ENCODE results near the gene MEGF8.
A peak's percentile ranks its signal among the peaks of the same experiment; 100 is the strongest.

The MEGF8 gene

DNA sequence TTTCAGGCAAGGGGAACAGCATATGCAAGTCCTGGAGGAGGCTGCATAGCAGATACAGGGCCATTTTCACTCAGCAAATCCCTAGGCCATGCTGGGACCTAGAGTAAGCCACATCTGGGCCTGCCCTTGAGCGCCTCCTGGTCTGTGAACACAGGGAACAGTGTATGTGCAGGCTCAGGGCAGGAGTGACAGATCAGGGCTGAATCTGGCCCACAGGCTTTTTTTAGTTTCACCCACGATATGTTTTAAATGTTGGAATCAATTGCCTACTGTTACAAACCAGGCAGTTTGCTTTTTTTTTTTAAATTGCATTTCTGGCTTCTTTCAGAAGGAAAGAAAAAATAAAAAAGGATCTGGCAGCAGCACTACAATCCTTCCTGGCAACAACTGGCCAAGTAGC, 13.8 kb upstream of the MEGF8 start:
- H4K8ac ChIP-seq (ENCODE audit: low read length), result no peak overlapping the region
- H3K4me2 ChIP-seq (ENCODE audit: low read length, poor library complexity, severe bottlenecking), result no peak overlapping the region
- peaks cover 0 to 3% of the 10 kb centered on the region in 2 experiments for H3K36me3 ChIP-seq (ENCODE audit: control insufficient read depth in 1 of 2, insufficient read depth in 2 of 2, low read depth in 1 of 2, low read length in 2 of 2)
- no peak overlapping the region for H3K14ac ChIP-seq (ENCODE audit: low read length in 2 of 2)
- no peak overlapping the region for H2AK5ac ChIP-seq (ENCODE audit: low read length, severe bottlenecking)
- no peak overlapping the region for H2BK15ac ChIP-seq (ENCODE audit: low read depth, poor library complexity, severe bottlenecking)
- no peak overlapping the region for H3K4me3 ChIP-seq (ENCODE audit: insufficient read depth in 1 of 2, low read depth in 1 of 2, low read length in 2 of 2)
- H3K23ac ChIP-seq (ENCODE audit: low read length in 2 of 2), result no peak overlapping the region
- H3K9me3 ChIP-seq (ENCODE audit: control insufficient read depth, low read length), result no peaks in the 10 kb centered on the region
- H3K9ac ChIP-seq (ENCODE audit: low read length), result no peak overlapping the region
- H3K4me1 ChIP-seq (ENCODE audit: control insufficient read depth, insufficient read depth, low read depth, low read length), result peaks cover 10% of the 10 kb centered on the region
- H3K18ac ChIP-seq (ENCODE audit: low read depth in 1 of 2, low read length in 2 of 2), result no peak overlapping the region
- WGBS, result 45% methylated on average over 1 of the region's 2 CpGs
- H3K4ac ChIP-seq (ENCODE audit: low read depth in 1 of 2, low read length in 2 of 2), result no peak overlapping the region
- no peak overlapping the region for H2AFZ ChIP-seq (ENCODE audit: low read depth, low read length)
- no peak overlapping the region for H3K27ac ChIP-seq (ENCODE audit: low read length, poor library complexity, severe bottlenecking)
- H3K79me1 ChIP-seq (replicated peaks; ENCODE audit: low read length, poor library complexity, severe bottlenecking), result no peaks in the 10 kb centered on the region
- no peak overlapping the region for H2BK12ac ChIP-seq (ENCODE audit: low read length in 2 of 2)
- H3K27me3 ChIP-seq (ENCODE audit: control insufficient read depth in 1 of 2, insufficient read depth in 1 of 2, low read length in 2 of 2), result peaks cover 30 to 31% of the 10 kb centered on the region in 2 experiments
- no peak overlapping the region for H2BK120ac ChIP-seq (ENCODE audit: low read depth, low read length)
- H4K91ac ChIP-seq (ENCODE audit: low read length), result no peak overlapping the region
- no peak for DNase-seq
- H2BK5ac ChIP-seq (ENCODE audit: low read depth, low read length, poor library complexity, severe bottlenecking), result no peak overlapping the region

DNA sequence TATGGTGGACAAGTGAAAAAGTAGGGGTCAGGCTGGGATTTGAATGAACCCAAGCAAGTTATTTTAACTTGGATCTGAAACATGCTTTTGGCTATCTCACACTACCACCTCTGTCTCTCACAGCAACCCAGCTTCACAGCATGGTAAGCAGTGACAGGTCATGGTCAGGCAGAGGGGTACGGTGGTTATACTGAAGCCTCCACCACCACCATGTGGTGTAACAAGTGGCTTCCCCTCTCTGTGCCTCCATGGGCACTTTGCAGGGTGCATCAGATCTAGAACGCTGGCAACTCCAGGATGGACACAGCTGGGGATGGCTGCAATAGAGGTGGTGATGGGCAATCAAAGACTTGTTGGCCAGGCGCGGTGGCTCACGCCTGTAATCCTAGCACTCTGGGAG, 13.1 kb upstream of the MEGF8 start:
- Histone ChIP-seq H3K9ac (ENCODE audit: low read length) (no peak overlapping the region), H4K91ac (ENCODE audit: low read length) (no peak overlapping the region), H2AK5ac (ENCODE audit: low read length, severe bottlenecking) (no peak overlapping the region), H3K27me3 (ENCODE audit: control insufficient read depth in 1 of 2, insufficient read depth in 1 of 2, low read length in 2 of 2) (peaks cover 35% of the 10 kb centered on the region in 2 experiments), H2BK120ac (ENCODE audit: low read depth, low read length) (no peak overlapping the region), H4K8ac (ENCODE audit: low read length) (no peak overlapping the region), H3K4ac (ENCODE audit: low read depth in 1 of 2, low read length in 2 of 2) (no peak overlapping the region), H2BK5ac (ENCODE audit: low read depth, low read length, poor library complexity, severe bottlenecking) (no peak overlapping the region), H3K4me2 (ENCODE audit: low read length, poor library complexity, severe bottlenecking) (no peak overlapping the region), H3K14ac (ENCODE audit: low read length in 2 of 2) (no peak overlapping the region), H3K36me3 (ENCODE audit: control insufficient read depth in 1 of 2, insufficient read depth in 2 of 2, low read depth in 1 of 2, low read length in 2 of 2) (peaks cover 0 to 3% of the 10 kb centered on the region in 2 experiments), H2AFZ (ENCODE audit: low read depth, low read length) (no peak overlapping the region), H2BK12ac (ENCODE audit: low read length in 2 of 2) (no peak overlapping the region), H3K27ac (ENCODE audit: low read length, poor library complexity, severe bottlenecking) (no peak overlapping the region), H3K23ac (ENCODE audit: low read length in 2 of 2) (no peak overlapping the region), H3K79me1 (replicated peaks; ENCODE audit: low read length, poor library complexity, severe bottlenecking) (no peaks in the 10 kb centered on the region), H2BK15ac (ENCODE audit: low read depth, poor library complexity, severe bottlenecking) (no peak overlapping the region), H3K9me3 (ENCODE audit: control insufficient read depth, low read length) (no peaks in the 10 kb centered on the region), H3K4me3 (ENCODE audit: insufficient read depth in 1 of 2, low read depth in 1 of 2, low read length in 2 of 2) (no peak overlapping the region), H3K18ac (ENCODE audit: low read depth in 1 of 2, low read length in 2 of 2) (no peak overlapping the region), H3K4me1 (ENCODE audit: control insufficient read depth, insufficient read depth, low read depth, low read length) (peaks cover 10% of the 10 kb centered on the region)
- no peak for DNase-seq
- 92% methylated on average over 5 of the region's 5 CpGs for WGBS

DNA sequence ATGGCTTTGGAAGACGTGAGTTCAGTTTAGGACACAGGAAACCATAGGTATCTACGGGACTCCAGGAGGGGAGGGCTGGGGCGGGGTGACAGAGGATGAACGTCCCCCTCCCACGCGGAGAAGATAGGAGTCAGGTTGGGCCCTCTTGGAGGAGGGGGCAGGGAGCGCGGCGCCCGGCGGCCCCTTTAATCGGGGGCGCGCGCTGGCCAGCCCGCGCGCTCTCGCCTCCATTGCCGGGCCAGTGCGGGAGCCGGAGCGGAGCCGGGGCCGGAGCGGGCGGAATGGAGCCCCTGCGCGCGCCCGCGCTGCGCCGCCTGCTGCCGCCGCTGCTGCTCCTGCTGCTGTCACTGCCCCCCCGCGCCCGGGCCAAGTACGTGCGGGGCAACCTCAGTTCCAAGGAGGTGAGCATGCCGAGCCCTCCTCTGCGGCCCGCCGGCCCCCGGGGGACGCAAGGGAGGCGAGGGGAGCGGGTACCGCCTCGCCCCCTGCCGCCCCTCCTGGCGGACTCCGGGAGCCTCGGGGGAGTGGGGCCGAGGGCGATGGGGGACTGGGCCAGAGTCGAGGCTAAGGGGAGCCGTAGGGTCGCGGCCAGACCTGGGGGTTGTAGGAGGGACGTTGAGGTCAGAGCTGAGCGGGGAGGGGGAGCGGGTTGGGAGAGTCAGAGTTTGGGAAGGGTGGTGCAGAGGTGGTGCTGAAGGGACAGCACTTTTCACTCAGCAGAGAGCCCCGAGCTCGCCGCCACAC, 12.2 kb upstream of the MEGF8 start, which contains the start of gene TMEM145:
TSS of gene TMEM145 (plus strand) at position 214 of the 744 bp plus-strand sequence. CDS start at position 282, 68 bp downstream.
- peak within 1 kb of the TSS in 1 of 2 experiments; percentile 41 for H3K18ac ChIP-seq (ENCODE audit: low read depth in 1 of 2, low read length in 2 of 2)
- H2BK120ac ChIP-seq (ENCODE audit: low read depth, low read length), result no peak within 1 kb of the TSS
- no peak within 1 kb of the TSS for H2BK5ac ChIP-seq (ENCODE audit: low read depth, low read length, poor library complexity, severe bottlenecking)
- peak within 1 kb of the TSS; percentile 96 for H3K4me2 ChIP-seq (ENCODE audit: low read length, poor library complexity, severe bottlenecking)
- peaks cover 10% of the 10 kb centered on the region for H3K4me1 ChIP-seq (ENCODE audit: control insufficient read depth, insufficient read depth, low read depth, low read length)
- H3K9me3 ChIP-seq (ENCODE audit: control insufficient read depth, low read length), result no peaks in the 10 kb centered on the region
- H3K14ac ChIP-seq (ENCODE audit: low read length in 2 of 2), result no peak within 1 kb of the TSS
- H3K36me3 ChIP-seq (ENCODE audit: control insufficient read depth in 1 of 2, insufficient read depth in 2 of 2, low read depth in 1 of 2, low read length in 2 of 2), result peaks cover 0 to 3% of the 10 kb centered on the region in 2 experiments
- H2BK15ac ChIP-seq (ENCODE audit: low read depth, poor library complexity, severe bottlenecking), result no peak within 1 kb of the TSS
- no peak within 1 kb of the TSS for H2AK5ac ChIP-seq (ENCODE audit: low read length, severe bottlenecking)
- H3K4me3 ChIP-seq (ENCODE audit: insufficient read depth in 1 of 2, low read depth in 1 of 2, low read length in 2 of 2), result peak within 1 kb of the TSS; percentile 54 to 68
- no peaks in the 10 kb centered on the region for H3K79me1 ChIP-seq (replicated peaks; ENCODE audit: low read length, poor library complexity, severe bottlenecking)
- no peak within 1 kb of the TSS for H3K9ac ChIP-seq (ENCODE audit: low read length)
- H2AFZ ChIP-seq (ENCODE audit: low read depth, low read length), result no peak within 1 kb of the TSS
- H3K27me3 ChIP-seq (ENCODE audit: control insufficient read depth in 1 of 2, insufficient read depth in 1 of 2, low read length in 2 of 2), result peaks cover 35% of the 10 kb centered on the region in 2 experiments
- H3K27ac ChIP-seq (ENCODE audit: low read length, poor library complexity, severe bottlenecking), result no peak within 1 kb of the TSS
- H4K8ac ChIP-seq (ENCODE audit: low read length), result no peak within 1 kb of the TSS
- H3K4ac ChIP-seq (ENCODE audit: low read depth in 1 of 2, low read length in 2 of 2), result no peak within 1 kb of the TSS
- no peak within 1 kb of the TSS for H2BK12ac ChIP-seq (ENCODE audit: low read length in 2 of 2)
- no peak within 1 kb of the TSS for H3K23ac ChIP-seq (ENCODE audit: low read length in 2 of 2)
- DNase-seq, result peak; percentile 64
- no peak within 1 kb of the TSS for H4K91ac ChIP-seq (ENCODE audit: low read length)
- WGBS, result 2% methylated on average over 66 of the region's 67 CpGs

DNA sequence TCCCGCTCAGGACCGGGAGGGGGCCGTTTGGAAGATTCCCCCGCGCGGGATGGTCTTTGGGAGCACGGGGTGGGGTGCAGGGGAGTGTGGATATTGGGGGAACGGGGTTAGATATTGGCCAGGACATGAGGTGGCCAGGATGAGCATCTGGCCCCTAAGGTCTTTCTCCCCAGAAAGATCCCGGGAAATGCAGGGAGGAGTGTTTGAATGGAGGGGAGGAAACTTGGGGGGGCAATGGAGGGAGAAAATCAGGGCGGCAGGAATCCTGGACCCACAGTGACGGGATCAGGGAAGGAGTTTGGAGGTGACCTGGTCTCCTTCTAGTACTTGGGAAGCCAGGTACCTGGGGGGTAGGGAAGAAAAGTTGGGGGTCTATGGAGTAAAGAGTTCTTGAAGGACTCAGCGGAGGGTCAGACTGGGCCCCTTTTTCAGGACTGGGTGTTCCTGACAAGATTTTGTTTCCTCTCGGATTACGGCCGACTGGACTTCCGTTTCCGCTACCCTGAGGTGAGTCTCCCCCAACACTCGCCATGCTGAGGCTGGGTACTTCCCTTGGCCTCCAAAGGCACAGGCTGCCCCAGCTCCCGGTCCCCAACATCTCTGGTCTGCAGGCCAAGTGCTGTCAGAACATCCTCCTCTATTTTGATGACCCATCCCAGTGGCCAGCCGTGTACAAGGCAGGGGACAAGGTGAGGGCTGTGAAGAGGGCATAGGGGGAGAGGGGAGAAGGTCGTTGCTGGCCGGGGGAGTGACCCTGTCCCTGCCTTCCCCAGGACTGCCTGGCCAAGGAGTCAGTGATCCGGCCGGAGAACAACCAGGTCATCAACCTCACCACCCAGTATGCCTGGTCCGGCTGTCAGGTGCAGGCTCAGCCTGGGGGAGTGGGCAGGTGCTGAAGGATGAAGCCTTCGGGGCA, 11.3 kb upstream of the MEGF8 start:
- H3K27me3 ChIP-seq (ENCODE audit: control insufficient read depth in 1 of 2, insufficient read depth in 1 of 2, low read length in 2 of 2), result peaks cover 35% of the 10 kb centered on the region in 2 experiments
- no peaks in the 10 kb centered on the region for H3K79me1 ChIP-seq (replicated peaks; ENCODE audit: low read length, poor library complexity, severe bottlenecking)

More for the DNA sequence above, 11.3 kb upstream of the MEGF8 start:
- Histone ChIP-seq H3K18ac (ENCODE audit: low read depth in 1 of 2, low read length in 2 of 2) (no peak overlapping the region), H2BK15ac (ENCODE audit: low read depth, poor library complexity, severe bottlenecking) (no peak overlapping the region), H3K4me1 (ENCODE audit: control insufficient read depth, insufficient read depth, low read depth, low read length) (peaks cover 10% of the 10 kb centered on the region), H3K4ac (ENCODE audit: low read depth in 1 of 2, low read length in 2 of 2) (no peak overlapping the region), H3K23ac (ENCODE audit: low read length in 2 of 2) (no peak overlapping the region), H2AK5ac (ENCODE audit: low read length, severe bottlenecking) (no peak overlapping the region), H3K14ac (ENCODE audit: low read length in 2 of 2) (no peak overlapping the region), H2BK12ac (ENCODE audit: low read length in 2 of 2) (no peak overlapping the region), H2BK5ac (ENCODE audit: low read depth, low read length, poor library complexity, severe bottlenecking) (no peak overlapping the region), H3K4me3 (ENCODE audit: insufficient read depth in 1 of 2, low read depth in 1 of 2, low read length in 2 of 2) (peak overlapping the region in 1 of 2 experiments; percentile 68), H2AFZ (ENCODE audit: low read depth, low read length) (no peak overlapping the region), H2BK120ac (ENCODE audit: low read depth, low read length) (no peak overlapping the region), H3K36me3 (ENCODE audit: control insufficient read depth in 1 of 2, insufficient read depth in 2 of 2, low read depth in 1 of 2, low read length in 2 of 2) (peaks cover 0 to 3% of the 10 kb centered on the region in 2 experiments), H3K27ac (ENCODE audit: low read length, poor library complexity, severe bottlenecking) (no peak overlapping the region), H3K4me2 (ENCODE audit: low read length, poor library complexity, severe bottlenecking) (no peak overlapping the region), H4K91ac (ENCODE audit: low read length) (no peak overlapping the region), H3K9ac (ENCODE audit: low read length) (no peak overlapping the region), H3K9me3 (ENCODE audit: control insufficient read depth, low read length) (no peaks in the 10 kb centered on the region), H4K8ac (ENCODE audit: low read length) (no peak overlapping the region)
- WGBS, result 34% methylated on average over 22 of the region's 26 CpGs
- no peak for DNase-seq
